GM12872 (cell line): ENCODE measurements around the gene RAB8B.

ENCODE experiments used
- TF ChIP-seq, protein P1 (sequence below): IDR thresholded peaks from 3 replicates; pipeline ENCODE4 v1.5.1; 2011; ENCODE audit warnings: low read depth, mild to moderate bottlenecking, low read length, moderate library complexity; ENCODE audit not compliant: insufficient read depth

Gene RAB8B

DNA sequence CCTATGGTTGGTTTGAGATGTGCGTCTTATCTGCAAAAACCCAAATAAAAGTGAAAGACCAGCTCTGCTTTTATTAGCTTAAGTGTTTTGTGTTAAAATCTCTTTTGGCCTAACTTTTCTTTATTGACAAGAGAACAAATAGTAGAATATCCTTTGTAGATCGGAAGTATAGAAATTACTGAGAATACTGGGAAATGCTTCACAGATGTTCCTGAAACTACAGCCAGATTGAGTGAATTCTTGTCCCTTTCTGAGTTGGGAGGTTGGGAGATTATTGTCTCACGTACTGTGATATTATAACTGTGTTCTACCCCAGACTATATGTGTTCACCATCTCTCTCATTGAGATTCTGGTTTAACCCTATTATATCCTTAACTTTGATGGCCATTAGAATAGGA is 21.7 kb downstream of the RAB8B start:
- TF ChIP-seq, protein P1, sequence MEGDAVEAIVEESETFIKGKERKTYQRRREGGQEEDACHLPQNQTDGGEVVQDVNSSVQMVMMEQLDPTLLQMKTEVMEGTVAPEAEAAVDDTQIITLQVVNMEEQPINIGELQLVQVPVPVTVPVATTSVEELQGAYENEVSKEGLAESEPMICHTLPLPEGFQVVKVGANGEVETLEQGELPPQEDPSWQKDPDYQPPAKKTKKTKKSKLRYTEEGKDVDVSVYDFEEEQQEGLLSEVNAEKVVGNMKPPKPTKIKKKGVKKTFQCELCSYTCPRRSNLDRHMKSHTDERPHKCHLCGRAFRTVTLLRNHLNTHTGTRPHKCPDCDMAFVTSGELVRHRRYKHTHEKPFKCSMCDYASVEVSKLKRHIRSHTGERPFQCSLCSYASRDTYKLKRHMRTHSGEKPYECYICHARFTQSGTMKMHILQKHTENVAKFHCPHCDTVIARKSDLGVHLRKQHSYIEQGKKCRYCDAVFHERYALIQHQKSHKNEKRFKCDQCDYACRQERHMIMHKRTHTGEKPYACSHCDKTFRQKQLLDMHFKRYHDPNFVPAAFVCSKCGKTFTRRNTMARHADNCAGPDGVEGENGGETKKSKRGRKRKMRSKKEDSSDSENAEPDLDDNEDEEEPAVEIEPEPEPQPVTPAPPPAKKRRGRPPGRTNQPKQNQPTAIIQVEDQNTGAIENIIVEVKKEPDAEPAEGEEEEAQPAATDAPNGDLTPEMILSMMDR = no peak

DNA sequence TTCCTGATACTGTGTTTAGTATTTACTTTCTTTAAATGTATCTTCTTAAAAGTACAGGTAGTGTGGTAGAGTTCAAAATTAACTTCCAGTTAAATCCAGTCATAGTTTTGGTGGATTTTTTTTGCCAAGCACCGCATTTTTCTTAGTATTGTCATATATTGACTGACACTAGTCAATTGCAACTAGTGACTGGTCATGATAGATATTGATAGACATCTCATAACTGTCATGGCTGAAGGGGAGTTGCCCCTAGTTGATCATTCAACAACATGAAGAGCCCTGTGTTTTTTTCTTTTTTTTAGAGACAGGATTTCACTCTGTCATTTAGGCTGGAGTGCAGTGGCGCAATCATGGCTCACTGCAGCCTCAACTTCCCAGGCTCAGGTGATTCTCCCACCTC is 22.1 kb downstream of the RAB8B start:
- TF ChIP-seq, protein P1 = no peak

DNA sequence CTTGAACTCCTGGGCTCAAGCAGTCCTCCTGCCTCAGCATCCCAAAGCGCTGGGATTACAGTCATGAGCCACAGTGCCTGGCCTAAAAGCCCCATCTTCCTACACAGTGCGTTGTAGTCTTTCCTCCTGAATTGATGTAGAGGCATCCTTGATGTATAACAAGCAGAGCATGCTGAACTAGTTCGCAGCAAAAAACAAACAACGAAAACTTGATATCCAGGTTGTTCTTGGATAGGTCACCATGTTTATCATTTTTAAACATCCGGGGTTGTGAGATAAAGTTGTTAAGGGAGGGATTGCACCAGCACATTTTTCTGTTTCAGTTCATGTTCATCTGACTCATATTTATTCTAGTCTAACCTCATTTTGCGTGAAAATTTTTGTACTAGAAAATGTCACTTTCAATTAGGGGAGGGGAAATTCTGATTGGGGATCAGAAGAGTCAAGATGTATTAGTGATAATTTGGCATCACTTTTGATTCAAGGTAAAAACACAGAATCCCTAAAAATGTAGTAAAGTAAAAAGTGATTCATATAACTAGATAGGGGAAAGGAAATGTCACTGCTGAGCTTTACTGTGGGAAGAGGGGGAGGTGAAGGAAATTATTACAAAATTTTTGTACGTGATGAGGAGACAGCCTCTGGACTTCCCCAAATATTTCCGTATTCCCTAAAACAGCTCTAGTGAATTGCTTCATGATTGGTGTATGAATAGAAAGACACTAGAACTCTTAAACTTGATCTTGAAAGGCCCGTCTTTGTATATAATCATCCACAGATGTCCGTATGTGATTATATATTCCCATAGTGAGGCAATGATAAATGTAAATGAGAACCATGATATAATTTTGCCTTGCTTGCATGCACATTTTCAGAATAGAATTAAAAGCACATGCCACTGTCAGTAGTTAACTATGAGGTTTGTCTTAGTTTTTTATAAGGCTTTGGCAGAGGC is 22.9 kb downstream of the RAB8B start:
- TF ChIP-seq, protein P1 = no peak

DNA sequence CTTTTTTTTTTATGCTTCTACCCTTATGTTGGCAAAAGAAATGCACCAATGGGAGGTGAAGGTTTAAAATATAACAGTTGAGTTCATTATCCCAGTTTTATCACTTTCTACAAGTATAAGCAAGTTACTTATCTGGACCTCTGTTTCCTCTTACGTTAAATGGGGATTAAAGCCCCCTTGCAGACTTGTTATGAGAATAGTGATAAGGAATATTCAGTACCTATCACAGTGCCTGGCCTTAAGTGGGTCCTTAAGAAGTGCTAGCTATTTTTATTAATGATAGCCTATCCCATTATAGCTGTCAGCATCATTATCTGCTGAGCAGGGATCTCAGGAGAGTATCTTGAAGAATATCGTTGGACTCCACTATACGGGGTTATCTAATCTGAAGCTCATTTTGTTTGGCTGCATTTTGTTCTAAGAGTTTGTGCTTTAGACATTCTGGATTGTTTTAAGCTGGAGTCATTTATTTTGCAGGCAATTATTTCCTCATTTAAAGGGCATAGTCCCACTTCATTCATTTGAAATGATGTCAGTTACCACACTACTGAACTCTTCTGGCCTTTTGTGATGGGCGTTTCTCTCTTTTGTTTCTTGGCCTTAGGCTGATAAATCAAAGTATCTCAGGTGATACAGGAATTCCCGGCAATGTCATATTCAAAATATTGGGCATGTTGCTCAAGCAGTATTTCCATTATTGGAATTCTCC is 28.8 kb downstream of the RAB8B start:
- TF ChIP-seq, protein P1 = no peak

DNA sequence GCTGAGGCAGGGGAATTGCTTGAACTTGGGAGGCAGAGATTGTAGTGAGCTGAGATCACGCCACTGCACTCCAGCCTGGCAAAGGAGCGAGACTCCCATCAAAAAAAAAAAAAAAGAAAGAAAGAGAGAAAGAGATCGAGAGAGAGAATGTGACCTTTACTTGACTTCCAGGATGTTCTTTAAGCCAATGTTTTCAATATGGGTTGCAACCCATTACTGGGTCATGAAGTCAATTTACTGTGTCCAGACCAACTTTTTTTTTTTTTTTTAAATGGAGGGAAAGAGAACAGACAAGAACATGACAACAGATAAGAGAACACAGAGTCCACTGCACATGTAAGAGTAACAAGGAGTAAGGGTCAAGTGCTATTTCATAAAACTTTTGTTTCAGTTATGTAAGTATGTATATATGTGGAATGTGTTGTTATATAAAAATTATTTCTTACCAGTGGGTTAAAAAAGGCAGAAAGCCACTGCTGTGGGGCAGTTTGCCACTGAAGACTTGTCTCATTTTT is 29.8 kb downstream of the RAB8B start:
- TF ChIP-seq, protein P1 = no peak

DNA sequence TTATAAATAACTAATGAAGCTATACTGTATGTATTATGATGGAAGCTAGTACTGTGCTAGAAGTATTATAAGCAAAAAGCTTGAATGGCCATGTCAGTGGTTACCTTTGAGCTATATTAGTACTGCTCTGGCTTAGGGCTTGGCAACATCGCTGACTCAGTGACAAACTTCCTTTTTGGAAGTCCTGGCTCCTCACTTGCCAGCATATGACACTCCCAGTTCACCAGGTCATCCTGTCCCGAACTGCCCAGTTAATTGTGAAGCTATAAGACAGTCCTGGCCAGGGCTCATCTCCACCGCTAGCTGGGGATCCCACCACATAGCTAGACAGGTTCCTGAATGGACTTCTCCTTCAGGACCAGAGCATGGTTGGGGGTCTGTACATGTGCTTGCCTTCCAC is 31.9 kb downstream of the RAB8B start:
- TF ChIP-seq, protein P1 = no peak

DNA sequence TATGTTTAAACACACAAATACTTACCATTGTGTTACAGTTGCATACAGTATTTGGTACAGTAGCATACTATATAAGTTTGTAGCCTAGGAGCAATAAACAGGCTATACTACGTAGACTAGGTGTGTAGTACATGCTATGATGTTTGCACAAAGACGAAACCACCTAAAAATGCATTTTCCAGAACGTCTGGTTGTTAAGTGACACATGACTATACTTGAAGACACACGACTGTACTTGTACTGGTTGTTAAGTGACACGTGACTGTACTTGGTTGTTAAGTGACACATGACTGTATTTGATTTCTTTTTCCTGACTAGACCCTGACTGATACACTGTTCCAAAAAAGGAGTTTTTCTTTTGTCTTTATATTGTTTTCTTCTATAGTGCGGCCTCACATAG is 34.1 kb downstream of the RAB8B start:
- TF ChIP-seq, protein P1 = no peak
